ENCODE data around the gene LRG1.

GRCh38 chr19:4571305-4571917, 31.6 kb upstream of the LRG1 start:
- no peak for TF ChIP-seq CTCF (IDR thresholded peaks at IDR 0.05)
- no peak for TF ChIP-seq POLR2AphosphoS5 (IDR thresholded peaks at IDR 0.05; ENCODE audit: low read depth, low read length)
- no peak for TF ChIP-seq SIN3A (IDR thresholded peaks at IDR 0.05; ENCODE audit: borderline replicate concordance, insufficient read depth, low read depth, low read length)
- no peak for TF ChIP-seq REST (IDR thresholded peaks at IDR 0.05; ENCODE audit: insufficient read depth in 1 of 2, low read depth in 2 of 2, low read length in 1 of 2)
